ENCODE data around the gene ZG16.

DNA sequence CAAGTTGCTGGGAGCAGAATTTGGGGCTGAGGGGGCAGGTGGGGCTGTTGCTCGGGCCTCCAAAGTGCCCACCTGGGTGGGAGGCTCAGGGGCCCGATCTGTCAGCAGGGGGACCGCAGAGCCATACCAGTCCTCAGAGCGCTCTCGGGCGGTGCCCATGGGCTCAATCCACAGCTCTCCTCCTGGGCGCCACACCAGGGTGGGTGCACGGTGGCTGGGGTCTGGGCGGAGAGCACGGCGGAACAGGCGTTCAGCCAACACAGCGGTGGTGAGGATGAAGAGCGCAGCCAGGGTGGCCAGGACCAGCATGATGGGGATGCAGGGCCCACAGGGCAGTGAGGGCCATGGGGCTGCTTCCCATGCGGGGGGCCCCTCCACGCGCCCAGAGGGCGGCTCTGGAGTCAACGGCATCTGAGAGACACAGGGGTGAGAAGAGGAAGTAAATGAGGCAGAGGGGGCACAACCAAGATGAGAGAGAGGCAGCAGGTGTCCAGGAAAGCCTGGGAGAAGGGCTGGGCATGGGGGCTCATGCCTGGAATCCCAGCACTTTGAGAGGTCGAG, 33.4 kb upstream of the ZG16 start:
- TF ChIP-seq, protein P1, sequence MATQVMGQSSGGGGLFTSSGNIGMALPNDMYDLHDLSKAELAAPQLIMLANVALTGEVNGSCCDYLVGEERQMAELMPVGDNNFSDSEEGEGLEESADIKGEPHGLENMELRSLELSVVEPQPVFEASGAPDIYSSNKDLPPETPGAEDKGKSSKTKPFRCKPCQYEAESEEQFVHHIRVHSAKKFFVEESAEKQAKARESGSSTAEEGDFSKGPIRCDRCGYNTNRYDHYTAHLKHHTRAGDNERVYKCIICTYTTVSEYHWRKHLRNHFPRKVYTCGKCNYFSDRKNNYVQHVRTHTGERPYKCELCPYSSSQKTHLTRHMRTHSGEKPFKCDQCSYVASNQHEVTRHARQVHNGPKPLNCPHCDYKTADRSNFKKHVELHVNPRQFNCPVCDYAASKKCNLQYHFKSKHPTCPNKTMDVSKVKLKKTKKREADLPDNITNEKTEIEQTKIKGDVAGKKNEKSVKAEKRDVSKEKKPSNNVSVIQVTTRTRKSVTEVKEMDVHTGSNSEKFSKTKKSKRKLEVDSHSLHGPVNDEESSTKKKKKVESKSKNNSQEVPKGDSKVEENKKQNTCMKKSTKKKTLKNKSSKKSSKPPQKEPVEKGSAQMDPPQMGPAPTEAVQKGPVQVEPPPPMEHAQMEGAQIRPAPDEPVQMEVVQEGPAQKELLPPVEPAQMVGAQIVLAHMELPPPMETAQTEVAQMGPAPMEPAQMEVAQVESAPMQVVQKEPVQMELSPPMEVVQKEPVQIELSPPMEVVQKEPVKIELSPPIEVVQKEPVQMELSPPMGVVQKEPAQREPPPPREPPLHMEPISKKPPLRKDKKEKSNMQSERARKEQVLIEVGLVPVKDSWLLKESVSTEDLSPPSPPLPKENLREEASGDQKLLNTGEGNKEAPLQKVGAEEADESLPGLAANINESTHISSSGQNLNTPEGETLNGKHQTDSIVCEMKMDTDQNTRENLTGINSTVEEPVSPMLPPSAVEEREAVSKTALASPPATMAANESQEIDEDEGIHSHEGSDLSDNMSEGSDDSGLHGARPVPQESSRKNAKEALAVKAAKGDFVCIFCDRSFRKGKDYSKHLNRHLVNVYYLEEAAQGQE (IDR thresholded peaks at IDR 0.05; ENCODE audit: insufficient read depth in 1 of 2, low read depth in 2 of 2, low read length in 2 of 2) = no peak
- no peak for TF ChIP-seq POLR2AphosphoS5 (IDR thresholded peaks at IDR 0.05; ENCODE audit: low read depth, low read length)
